AG09319 (cell line): Measurements from ENCODE around the gene FGF18.

Experiments
- DNase-seq: peaks from one replicate; pipeline ENCODE4 v3.0.0-alpha.2; 2010; ENCODE audit warnings: low read depth; ENCODE audit errors: extremely low read depth
- CTCF ChIP-seq: IDR thresholded peaks from 2 replicates; pipeline ENCODE4 v1.5.1; 2011; ENCODE audit warnings: low read depth, mild to moderate bottlenecking, inconsistent platforms, low read length, moderate library complexity

Gene FGF18

GRCh38 chr5:171462136-171462927 lies 42.9 kb downstream of the FGF18 start:
- no peak for TF ChIP-seq CTCF
- no peak for DNase-seq

GRCh38 chr5:171462928-171463861 lies 43.7 kb downstream of the FGF18 start:
- no peak for DNase-seq

GRCh38 chr5:171463862-171464229 lies 44.4 kb downstream of the FGF18 start:
- no peak for DNase-seq
- no peak for TF ChIP-seq CTCF

More at GRCh38 chr5:171462928-171463861, 43.7 kb downstream of the FGF18 start:
- TF ChIP-seq CTCF = no peak

GRCh38 chr5:171464829-171465228 lies 45.4 kb downstream of the FGF18 start:
- no peak for TF ChIP-seq CTCF
- no peak for DNase-seq

GRCh38 chr5:171467107-171467506 lies 47.7 kb downstream of the FGF18 start:
- no peak for TF ChIP-seq CTCF
- no peak for DNase-seq

GRCh38 chr5:171469326-171469725 lies 49.9 kb downstream of the FGF18 start:
- no peak for TF ChIP-seq CTCF
- DNase-seq = no peak

GRCh38 chr5:171470420-171470819 lies 51.0 kb downstream of the FGF18 start:
- no peak for TF ChIP-seq CTCF
- DNase-seq = no peak
